Measurements from ENCODE around the gene MT1B. TPM values are rescaled to one million over a fixed set of nuclear protein-coding genes. Genes with fewer than 3 reads are reported as not detected.

MT1B gene
- total and polyA plus RNA-seq, 2 of the 13 experiments (the other 11 are each of a cell fraction or from before 2014, with no cell fraction given) = 0.89 TPM; not detected in 1

GRCh38 chr16:56607109-56607618 is 44.5 kb upstream of the MT1B start (continued):
- TF ChIP-seq TBL1XR1 (IDR thresholded peaks at IDR 0.05; ENCODE audit: borderline replicate concordance, low read length, partially characterized antibody) = no peak
- peak; percentile 95 for TF ChIP-seq AHR (CRISPR knock-in tag; IDR thresholded peaks at IDR 0.05)
- no peak for TF ChIP-seq NR3C1 (CRISPR knock-in tag; IDR thresholded peaks at IDR 0.05)
- peak; percentile 80; the same call in 1 of the 2 replicates for TF ChIP-seq ZIK1 (CRISPR knock-in tag; IDR thresholded peaks at IDR 0.05; ENCODE audit: borderline replicate concordance, low read depth)
- peak; percentile 64 for TF ChIP-seq POGZ (CRISPR knock-in tag; IDR thresholded peaks at IDR 0.05)
- TF ChIP-seq MLXIP (CRISPR knock-in tag; IDR thresholded peaks at IDR 0.05; ENCODE audit: borderline replicate concordance) = no peak
- TF ChIP-seq SIX4 (CRISPR knock-in tag; IDR thresholded peaks at IDR 0.05) = no peak
- no peak for TF ChIP-seq ZNF337 (CRISPR knock-in tag; IDR thresholded peaks at IDR 0.05; ENCODE audit: borderline replicate concordance, low read depth)
- TF ChIP-seq ZNF317 (CRISPR knock-in tag; IDR thresholded peaks at IDR 0.05) = peak; percentile 40
- TF ChIP-seq TGIF2 (CRISPR knock-in tag; IDR thresholded peaks at IDR 0.05) = peak; percentile 58; the same call in 1 of the 2 replicates
- TF ChIP-seq, protein P1, sequence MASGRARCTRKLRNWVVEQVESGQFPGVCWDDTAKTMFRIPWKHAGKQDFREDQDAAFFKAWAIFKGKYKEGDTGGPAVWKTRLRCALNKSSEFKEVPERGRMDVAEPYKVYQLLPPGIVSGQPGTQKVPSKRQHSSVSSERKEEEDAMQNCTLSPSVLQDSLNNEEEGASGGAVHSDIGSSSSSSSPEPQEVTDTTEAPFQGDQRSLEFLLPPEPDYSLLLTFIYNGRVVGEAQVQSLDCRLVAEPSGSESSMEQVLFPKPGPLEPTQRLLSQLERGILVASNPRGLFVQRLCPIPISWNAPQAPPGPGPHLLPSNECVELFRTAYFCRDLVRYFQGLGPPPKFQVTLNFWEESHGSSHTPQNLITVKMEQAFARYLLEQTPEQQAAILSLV (CRISPR knock-in tag; IDR thresholded peaks at IDR 0.05; ENCODE audit: borderline replicate concordance) = no peak
- TF ChIP-seq ATF7-NPFF (CRISPR knock-in tag; IDR thresholded peaks at IDR 0.05; ENCODE audit: low read depth) = peak; percentile 92; the same call in 1 of the 2 replicates
- TF ChIP-seq CEBPB (IDR thresholded peaks at IDR 0.05; ENCODE audit: borderline replicate concordance, low read depth, low read length) = peak; percentile 74; the same call in 1 of the 2 replicates
- TF ChIP-seq ZMYM2 (CRISPR knock-in tag; IDR thresholded peaks at IDR 0.05) = peak; percentile 51; the same call in 1 of the 2 replicates
- TF ChIP-seq ZNF562 (CRISPR knock-in tag; IDR thresholded peaks at IDR 0.05; ENCODE audit: borderline replicate concordance) = no peak
- peak; percentile 28; the same call in 1 of the 2 replicates for TF ChIP-seq TCF7 (IDR thresholded peaks at IDR 0.05; ENCODE audit: low read depth)
- no peak for TF ChIP-seq ZNF782 (CRISPR knock-in tag; IDR thresholded peaks at IDR 0.05; ENCODE audit: borderline replicate concordance)
- TF ChIP-seq HOXA9 (CRISPR knock-in tag; IDR thresholded peaks at IDR 0.05; ENCODE audit: borderline replicate concordance) = no peak
- no peak for TF ChIP-seq CENPX (CRISPR knock-in tag; IDR thresholded peaks at IDR 0.05)
- peak; percentile 86; the same call in 1 of the 2 replicates for TF ChIP-seq REXO4 (CRISPR knock-in tag; IDR thresholded peaks at IDR 0.05; ENCODE audit: borderline replicate concordance)
- TF ChIP-seq CC2D1A (CRISPR knock-in tag; IDR thresholded peaks at IDR 0.05) = no peak
- peak; percentile 82; the same call in 1 of the 2 replicates for TF ChIP-seq ZNF775 (CRISPR knock-in tag; IDR thresholded peaks at IDR 0.05; ENCODE audit: borderline replicate concordance)
- no peak for TF ChIP-seq ZNF749 (CRISPR knock-in tag; IDR thresholded peaks at IDR 0.05; ENCODE audit: borderline replicate concordance)
- peak; percentile 12 to 68; a peak in 3 of 4 replicates for TF ChIP-seq NR2F1 (CRISPR knock-in tag; IDR thresholded peaks at IDR 0.05)
- TF ChIP-seq MBD4 (IDR thresholded peaks at IDR 0.05; ENCODE audit: borderline replicate concordance, low read length) = no peak
- peak; percentile 73; the same call in 1 of the 2 replicates for TF ChIP-seq HMG20A (CRISPR knock-in tag; IDR thresholded peaks at IDR 0.05; ENCODE audit: borderline replicate concordance)
- no peak for TF ChIP-seq SRSF4 (IDR thresholded peaks at IDR 0.05; ENCODE audit: low read depth, low read length, poor library complexity, severe bottlenecking)
- TF ChIP-seq RAD21 (CRISPR knock-in tag; IDR thresholded peaks at IDR 0.05) = 0 out of 2 replicates have a peak, but pooled peaks have one; percentile 6
